Keratinocyte (primary cell): Measurements from ENCODE around the gene UBASH3B. TPM values are rescaled to one million over a fixed set of nuclear protein-coding genes. Genes with fewer than 3 reads are reported as not detected.

Experiments used
- DNase-seq: peaks from one replicate; pipeline ENCODE4 v3.0.0-alpha.2; 2011; ENCODE audit warnings: low read depth, missing footprints, low spot score
- FAIRE-seq: peaks from 2 replicates; lab custom pipeline; 2011; peaks lifted over from hg19 to GRCh38; lab: Jason Lieb, UNC
- H2AFZ ChIP-seq: 2 replicates; pipeline ENCODE4 v1.6.0; 2012; ENCODE audit warnings: low read length, control low read depth, inconsistent platforms; ENCODE audit not compliant: control insufficient read depth
- H3K27ac ChIP-seq: 2 replicates; pipeline ENCODE4 v1.5.1; 2011; ENCODE audit warnings: low read length; ENCODE audit not compliant: control insufficient read depth, insufficient read depth
- H3K27me3 ChIP-seq: 3 replicates; pipeline ENCODE4 v1.6.0; 2011; ENCODE audit warnings: low read length; ENCODE audit not compliant: control insufficient read depth, insufficient read depth; ENCODE audit errors: extremely low read depth
- H3K36me3 ChIP-seq, 2 experiments: 2 replicates in 1 of 2; 3 replicates in 1 of 2; pipeline ENCODE4 v1.5.1; 2011; ENCODE audit warnings: low read length in 2 of 2, mild to moderate bottlenecking in 1 of 2; ENCODE audit not compliant: control insufficient read depth in 2 of 2, insufficient read depth in 2 of 2; ENCODE audit errors: extremely low read depth in 1 of 2
- H3K4me1 ChIP-seq: 3 replicates; pipeline ENCODE4 v1.5.1; 2011; ENCODE audit warnings: low read length; ENCODE audit not compliant: control insufficient read depth, insufficient read depth; ENCODE audit errors: extremely low read depth
- H3K4me2 ChIP-seq: 3 replicates; pipeline ENCODE4 v1.6.0; 2011; ENCODE audit warnings: low read depth, low read length; ENCODE audit not compliant: control insufficient read depth, insufficient read depth; ENCODE audit errors: extremely low read depth
- H3K4me3 ChIP-seq, 3 experiments: fragments of 200-600 bp in 1 of 3; sonication (generic) in 1 of 3; 2 replicates in 2 of 3; 3 replicates in 1 of 3; pipeline ENCODE4 v1.5.1; 2011 to 2016; ENCODE audit warnings: low read length in 3 of 3, mild to moderate bottlenecking in 3 of 3, control low read depth in 2 of 3, inconsistent platforms in 1 of 3, low read depth in 1 of 3, mixed read lengths in 1 of 3, mixed run types in 1 of 3, moderate library complexity in 1 of 3; ENCODE audit not compliant: control insufficient read depth in 2 of 3, insufficient read depth in 2 of 3; ENCODE audit errors: extremely low read depth in 1 of 3
- H3K79me2 ChIP-seq: 2 replicates; pipeline ENCODE4 v1.6.0; 2012; ENCODE audit warnings: low read length; ENCODE audit not compliant: control insufficient read depth, insufficient read depth
- H3K9ac ChIP-seq: 3 replicates; pipeline ENCODE4 v1.6.0; 2011; ENCODE audit warnings: low read length; ENCODE audit not compliant: control insufficient read depth, insufficient read depth; ENCODE audit errors: extremely low read depth
- H3K9me1 ChIP-seq: 3 replicates; pipeline ENCODE4 v1.6.0; 2011; ENCODE audit warnings: low read length; ENCODE audit not compliant: control insufficient read depth, insufficient read depth; ENCODE audit errors: extremely low read depth
- H3K9me3 ChIP-seq: 2 replicates; pipeline ENCODE4 v1.5.1; 2012; ENCODE audit warnings: low read depth, low read length; ENCODE audit not compliant: control insufficient read depth
- H4K20me1 ChIP-seq: 3 replicates; pipeline ENCODE4 v1.6.0; 2011; ENCODE audit warnings: low read length; ENCODE audit not compliant: control insufficient read depth, insufficient read depth; ENCODE audit errors: extremely low read depth
- EZH2 ChIP-seq: IDR thresholded peaks from one replicate; pipeline ENCODE4 v1.6.1; 2012; ENCODE audit warnings: inconsistent platforms, mild to moderate bottlenecking, low read length, moderate library complexity
- dilution Hi-C: fragments of 300-500 bp; cut with MboI; formaldehyde crosslinking; loops from one replicate; pipeline ENCODE4 v1.7.0; 2020; ENCODE audit warnings: low sequenced_read_pairs; ENCODE audit not compliant: extremely low pct_ligation_motif_present
- polyA plus RNA-seq, 5 experiments: library from polyadenylated mRNA; depleted of rRNA in 3 of 5; stranded (reverse) in 3 of 5; stranded (forward) in 1 of 5; unstranded in 1 of 5; fragments of >200 nt; gene quantifications; 1 replicate in 1 of 5; 2 replicates in 3 of 5; 3 replicates in 1 of 5; pipeline versions ENCODE4 v1.2.1 to v1.2.3, GENCODE V29; 2011 to 2012; ENCODE audit warnings: missing spikeins in 2 of 5, low read depth in 1 of 5, low replicate concordance in 1 of 5
- TF ChIP-seq, protein P1 (sequence below), 3 experiments: IDR thresholded peaks in 1 of 3; conservative IDR thresholded peaks in 1 of 3; optimal IDR thresholded peaks in 1 of 3; 2 replicates in 2 of 3; 3 replicates in 1 of 3; pipeline versions ENCODE3 to v1.5.1; 2011; ENCODE audit warnings: low read length in 3 of 3, mild to moderate bottlenecking in 3 of 3, moderate library complexity in 2 of 3, control low read depth in 1 of 3, inconsistent platforms in 1 of 3; ENCODE audit not compliant: insufficient read depth in 2 of 3; ENCODE audit errors: extremely low read depth in 1 of 3

The UBASH3B gene
- polyA plus RNA-seq, 1 donor (not counting 4 experiments of a cell fraction or from before 2014, with no cell fraction given), result 25.0 TPM

DNA sequence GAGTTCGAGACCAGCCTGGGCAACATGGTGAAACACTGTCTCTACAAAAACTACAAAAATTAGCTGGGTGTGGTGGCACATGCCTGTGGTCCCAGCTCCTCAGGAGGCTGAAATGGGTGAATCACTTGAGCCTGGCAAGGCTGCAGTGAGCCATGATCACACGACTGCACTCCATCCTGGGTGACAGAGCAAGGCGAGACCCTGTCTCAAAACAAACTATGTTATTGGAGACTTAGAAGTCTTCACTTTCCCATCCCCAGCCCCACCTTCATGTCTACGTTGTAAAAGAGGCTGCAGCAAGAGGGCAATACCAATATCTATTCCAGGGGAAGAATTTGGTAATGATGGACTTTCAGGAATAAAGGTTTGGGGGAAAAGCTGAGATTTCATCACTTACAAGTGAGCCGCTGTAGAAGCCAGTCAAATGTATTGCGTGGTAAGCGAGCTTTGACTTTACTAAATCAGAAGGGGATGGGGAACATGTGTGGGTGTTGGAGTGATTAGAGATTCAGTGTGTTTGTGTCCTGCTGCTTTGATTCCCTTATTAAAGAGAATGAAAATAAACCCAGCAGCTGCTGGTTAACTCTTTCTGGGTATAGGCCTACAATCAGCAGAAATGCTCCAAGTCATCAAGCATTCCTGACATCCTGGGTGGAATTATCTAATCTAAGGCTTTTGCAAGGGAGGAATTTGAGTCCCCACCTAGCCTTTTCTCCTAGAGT, 53.7 kb downstream of the UBASH3B start:
- no peak overlapping the region for H2AFZ ChIP-seq
- no peaks in the 10 kb centered on the region for H3K9me3 ChIP-seq
- no peaks in the 10 kb centered on the region for H3K27me3 ChIP-seq
- no peak for DNase-seq
- no peak for FAIRE-seq
- H3K36me3 ChIP-seq, result peaks cover 1 to 3% of the 10 kb centered on the region in 2 experiments
- H3K9ac ChIP-seq, result peak overlapping the region; percentile 48
- H3K79me2 ChIP-seq, result peaks cover 43% of the 10 kb centered on the region
- peak overlapping the region; percentile 77 for H3K27ac ChIP-seq
- TF ChIP-seq, protein P1, sequence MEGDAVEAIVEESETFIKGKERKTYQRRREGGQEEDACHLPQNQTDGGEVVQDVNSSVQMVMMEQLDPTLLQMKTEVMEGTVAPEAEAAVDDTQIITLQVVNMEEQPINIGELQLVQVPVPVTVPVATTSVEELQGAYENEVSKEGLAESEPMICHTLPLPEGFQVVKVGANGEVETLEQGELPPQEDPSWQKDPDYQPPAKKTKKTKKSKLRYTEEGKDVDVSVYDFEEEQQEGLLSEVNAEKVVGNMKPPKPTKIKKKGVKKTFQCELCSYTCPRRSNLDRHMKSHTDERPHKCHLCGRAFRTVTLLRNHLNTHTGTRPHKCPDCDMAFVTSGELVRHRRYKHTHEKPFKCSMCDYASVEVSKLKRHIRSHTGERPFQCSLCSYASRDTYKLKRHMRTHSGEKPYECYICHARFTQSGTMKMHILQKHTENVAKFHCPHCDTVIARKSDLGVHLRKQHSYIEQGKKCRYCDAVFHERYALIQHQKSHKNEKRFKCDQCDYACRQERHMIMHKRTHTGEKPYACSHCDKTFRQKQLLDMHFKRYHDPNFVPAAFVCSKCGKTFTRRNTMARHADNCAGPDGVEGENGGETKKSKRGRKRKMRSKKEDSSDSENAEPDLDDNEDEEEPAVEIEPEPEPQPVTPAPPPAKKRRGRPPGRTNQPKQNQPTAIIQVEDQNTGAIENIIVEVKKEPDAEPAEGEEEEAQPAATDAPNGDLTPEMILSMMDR (optimal IDR thresholded peaks at IDR 0.05 in 1 of 3, IDR thresholded peaks at IDR 0.05 in 1 of 3, conservative IDR thresholded peaks at IDR 0.05 in 1 of 3; ENCODE audit: extremely low read depth in 1 of 3, insufficient read depth in 2 of 3, low read length in 3 of 3), result no peak
- TF ChIP-seq EZH2, result no peak
- H3K9me1 ChIP-seq, result peaks cover 3% of the 10 kb centered on the region
- peak overlapping the region; percentile 19 for H3K4me2 ChIP-seq
- H3K4me3 ChIP-seq, result no peak overlapping the region
- no peaks in the 10 kb centered on the region for H4K20me1 ChIP-seq
- H3K4me1 ChIP-seq, result peaks cover 56% of the 10 kb centered on the region
- dilution Hi-C loops, result no loop called here

DNA sequence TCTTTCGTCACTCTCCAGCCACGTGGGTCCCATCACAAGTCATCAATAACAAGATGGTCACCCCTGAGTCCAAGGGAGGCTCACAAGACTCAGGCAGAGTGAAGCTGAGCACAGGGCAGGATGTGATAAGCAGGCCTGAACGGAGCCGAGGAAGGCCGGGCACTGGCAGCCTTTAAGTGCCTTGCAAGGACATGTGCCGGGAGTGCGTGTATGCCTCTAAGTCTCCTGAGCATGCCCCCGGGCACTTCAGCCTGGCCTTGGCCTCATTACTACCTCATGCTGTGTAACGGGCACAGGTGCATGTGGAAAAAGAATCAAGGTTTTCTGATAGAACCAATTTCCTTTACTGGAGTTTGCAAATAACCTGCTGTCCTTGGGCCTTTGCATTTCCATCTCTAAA, 55.8 kb downstream of the UBASH3B start:
- Histone ChIP-seq H3K27ac (peak overlapping the region; percentile 36), H3K27me3 (no peaks in the 10 kb centered on the region), H3K4me1 (peaks cover 53% of the 10 kb centered on the region), H3K4me2 (peak overlapping the region; percentile 1), H4K20me1 (no peaks in the 10 kb centered on the region), H3K9ac (no peak overlapping the region), H3K36me3 (peaks cover 8% of the 10 kb centered on the region in 2 experiments), H3K9me3 (no peaks in the 10 kb centered on the region), H3K9me1 (no peaks in the 10 kb centered on the region), H3K79me2 (peaks cover 41% of the 10 kb centered on the region), H2AFZ (no peak overlapping the region), H3K4me3 (no peak overlapping the region)
- dilution Hi-C loops, result no loop called here
- DNase-seq, result no peak
- FAIRE-seq, result no peak
- TF ChIP-seq, protein P1 (optimal IDR thresholded peaks at IDR 0.05 in 1 of 3, IDR thresholded peaks at IDR 0.05 in 1 of 3, conservative IDR thresholded peaks at IDR 0.05 in 1 of 3; ENCODE audit: extremely low read depth in 1 of 3, insufficient read depth in 2 of 3, low read length in 3 of 3), result no peak
- TF ChIP-seq EZH2, result no peak
